Common myeloid progenitor, CD34-positive (primary cell): Measurements from ENCODE around the gene CT55. TPM values are rescaled to one million over a fixed set of nuclear protein-coding genes. Genes with fewer than 3 reads are reported as not detected.
"Not testable (repeated sequence)": the region's sequence is repeated elsewhere in the genome, so short reads cannot be mapped to it uniquely, and the experiment has no call there.

Experiments
- CTCF ChIA-PET: fragments of 350-600 bp; sonication (Branson Sonifier 250); formaldehyde crosslinking; loops from one replicate; lab custom pipeline; 2021; ENCODE audit warnings: antibody characterized with exemption; lab: Charles Lee
- POLR2A ChIA-PET: fragments of 350-600 bp; sonication (Branson Sonifier 250); formaldehyde crosslinking; loops from one replicate; lab custom pipeline; 2021; ENCODE audit warnings: antibody characterized with exemption; lab: Charles Lee
- DNase-seq, 3 donors: peaks; one replicate each; pipeline versions ENCODE4 v3.0.0 to v3.0.0-alpha.2; 2013
- H3K27ac ChIP-seq, 2 experiments: 1 replicate in 1 of 2; 2 replicates in 1 of 2; pipeline ENCODE4 v1.7.0; 2013; ENCODE audit warnings: inconsistent platforms in 2 of 2, low read length in 2 of 2, mild to moderate bottlenecking in 2 of 2, low read depth in 1 of 2, moderate library complexity in 1 of 2; ENCODE audit not compliant: severe bottlenecking in 2 of 2, insufficient read depth in 1 of 2, poor library complexity in 1 of 2
- H3K27me3 ChIP-seq, 5 experiments: replicated peaks in 2 of 5; 1 replicate in 3 of 5; 2 replicates in 2 of 5; pipeline versions ENCODE4 v1.6.1 to v1.7.0; 2013; ENCODE audit warnings: low read length in 4 of 5, mild to moderate bottlenecking in 2 of 5, moderate library complexity in 2 of 5, inconsistent platforms in 1 of 5; ENCODE audit not compliant: insufficient read depth in 5 of 5, control insufficient read depth in 4 of 5
- H3K36me3 ChIP-seq, 4 experiments: 1 replicate in 2 of 4; 2 replicates in 2 of 4; pipeline versions ENCODE4 v1.6.1 to v1.7.0; 2013; ENCODE audit warnings: low read length in 3 of 4, control low read depth in 1 of 4, mild to moderate bottlenecking in 1 of 4; ENCODE audit not compliant: control insufficient read depth in 4 of 4, insufficient read depth in 4 of 4
- H3K4me1 ChIP-seq, 4 experiments: 1 replicate in 3 of 4; 2 replicates in 1 of 4; pipeline versions ENCODE4 v1.6.1 to v1.7.1; 2013; ENCODE audit warnings: low read length in 3 of 4, mild to moderate bottlenecking in 3 of 4, control low read depth in 1 of 4, inconsistent platforms in 1 of 4, moderate library complexity in 1 of 4; ENCODE audit not compliant: control insufficient read depth in 4 of 4, insufficient read depth in 4 of 4; ENCODE audit errors: control extremely low read depth in 1 of 4
- H3K4me3 ChIP-seq, 7 experiments: 1 replicate in 4 of 7; 2 replicates in 3 of 7; pipeline versions ENCODE4 v1.5.1 to v1.7.0; 2013; ENCODE audit warnings: mild to moderate bottlenecking in 7 of 7, low read length in 6 of 7, moderate library complexity in 6 of 7, inconsistent platforms in 2 of 7, low read depth in 2 of 7, control low read depth in 1 of 7; ENCODE audit not compliant: insufficient read depth in 4 of 7, control insufficient read depth in 1 of 7; ENCODE audit errors: extremely low read depth in 1 of 7
- H3K9me3 ChIP-seq, 5 experiments: 1 replicate in 4 of 5; 2 replicates in 1 of 5; pipeline versions ENCODE4 v1.6.1 to v1.7.1; 2013; ENCODE audit warnings: low read length in 4 of 5, mild to moderate bottlenecking in 2 of 5, inconsistent platforms in 1 of 5, low read depth in 1 of 5, moderate library complexity in 1 of 5; ENCODE audit not compliant: control insufficient read depth in 4 of 5, insufficient read depth in 2 of 5; ENCODE audit errors: control extremely low read depth in 1 of 5
- WGBS: methylation state at CpG from one replicate; pipeline ENCODE4 v1.1.5; 2013; ENCODE audit not compliant: insufficient coverage; 5-methylcytosine and 5-hydroxymethylcytosine counted together
- polyA plus RNA-seq: library from polyadenylated mRNA; unstranded; fragments of 120-200 nt; gene quantifications from one replicate; pipeline ENCODE4 v1.2.1, GENCODE V29; 2013

Gene CT55
- not detected for polyA plus RNA-seq

GRCh38 chrX:135170877-135171519 lies at the start of gene CT55:
CT55 (minus strand) TSS chrX:135171398; CDS start chrX:135171171, 227 bp downstream.
- ChIA-PET CTCF (no interaction called here), POLR2A (no interaction called here)
- Histone ChIP-seq H3K36me3 (no peaks in the 10 kb centered on the region), H3K4me1 (peaks cover 0 to 5% (median 0%) of the 10 kb centered on the region in 4 experiments), H3K27me3 (peaks cover 0 to 12% (median 0%) of the 10 kb centered on the region in 5 experiments), H3K27ac (no peak within 1 kb of the TSS), H3K4me3 (no peak within 1 kb of the TSS), H3K9me3 (peaks cover 0 to 3% (median 0%) of the 10 kb centered on the region in 5 experiments)
- no peak for DNase-seq
- 92% methylated on average over 26 of the region's 27 CpGs for WGBS

- Histone ChIP-seq H3K36me3 (no peaks in the 10 kb centered on the region), H3K9me3 (no peaks in the 10 kb centered on the region), H3K4me1 (no peaks in the 10 kb centered on the region), H3K4me3 (no peak overlapping the region), H3K27me3 (peaks cover 0 to 4% (median 0%) of the 10 kb centered on the region in 5 experiments), H3K27ac (no peak overlapping the region)
- ChIA-PET POLR2A (no interaction called here), CTCF (no interaction called here)
- DNase-seq = no peak
- WGBS = 90% methylated on average over 7 of the region's 8 CpGs
These were observed 42.1 kb upstream of the CT55 start for GRCh38 chrX:135213200-135213844.

GRCh38 chrX:135206427-135206826 lies 35.2 kb upstream of the CT55 start:
- H3K27ac ChIP-seq, CTCF ChIA-PET, H3K9me3 ChIP-seq, H3K4me1 ChIP-seq, POLR2A ChIA-PET, H3K4me3 ChIP-seq, DNase-seq, H3K27me3 ChIP-seq, H3K36me3 ChIP-seq: not testable (repeated sequence)
- 41% methylated on average over 10 of the region's 11 CpGs for WGBS

GRCh38 chrX:135200297-135200696 lies 29.1 kb upstream of the CT55 start:
- WGBS = 100% methylated on average over 1 of the region's 4 CpGs
- no peak overlapping the region for H3K27ac ChIP-seq
- DNase-seq = no peak
- CTCF ChIA-PET = no interaction called here
- no peaks in the 10 kb centered on the region for H3K9me3 ChIP-seq
- no peak overlapping the region for H3K4me3 ChIP-seq
- no peaks in the 10 kb centered on the region for H3K4me1 ChIP-seq
- peaks cover 0 to 4% (median 0%) of the 10 kb centered on the region in 5 experiments for H3K27me3 ChIP-seq
- POLR2A ChIA-PET = no interaction called here
- no peaks in the 10 kb centered on the region for H3K36me3 ChIP-seq

- no peak overlapping the region for H3K27ac ChIP-seq
- 86% methylated on average over 16 of the region's 16 CpGs for WGBS
- no peaks in the 10 kb centered on the region for H3K36me3 ChIP-seq
- no peaks in the 10 kb centered on the region for H3K9me3 ChIP-seq
- no peak overlapping the region for H3K4me3 ChIP-seq
- ChIA-PET POLR2A (no interaction called here), CTCF (no interaction called here)
- DNase-seq = no peak
- H3K27me3 ChIP-seq = peaks cover 0 to 2% (median 0%) of the 10 kb centered on the region in 5 experiments
- H3K4me1 ChIP-seq = no peaks in the 10 kb centered on the region
These were observed 23.5 kb upstream of the CT55 start for GRCh38 chrX:135194684-135195083.

GRCh38 chrX:135193740-135194139 lies 22.5 kb upstream of the CT55 start:
- ChIA-PET CTCF (no interaction called here), POLR2A (no interaction called here)
- H3K9me3 ChIP-seq = no peaks in the 10 kb centered on the region
- 86% methylated on average over 6 of the region's 6 CpGs for WGBS
- no peak overlapping the region for H3K4me3 ChIP-seq
- no peak for DNase-seq
- no peak overlapping the region for H3K27ac ChIP-seq
- H3K4me1 ChIP-seq = no peaks in the 10 kb centered on the region
- H3K36me3 ChIP-seq = no peaks in the 10 kb centered on the region
- peaks cover 0 to 2% (median 0%) of the 10 kb centered on the region in 5 experiments for H3K27me3 ChIP-seq

- Histone ChIP-seq H3K27ac (no peak overlapping the region), H3K27me3 (peaks cover 0 to 2% (median 0%) of the 10 kb centered on the region in 5 experiments), H3K4me1 (no peaks in the 10 kb centered on the region), H3K36me3 (no peaks in the 10 kb centered on the region), H3K4me3 (no peak overlapping the region), H3K9me3 (no peaks in the 10 kb centered on the region)
- ChIA-PET POLR2A (no interaction called here), CTCF (no interaction called here)
- DNase-seq = no peak
- WGBS = no CpG with 5 or more reads among the region's 3 CpGs
These were observed 20.6 kb upstream of the CT55 start for GRCh38 chrX:135191838-135192237.
